Nephron progenitor cell (in vitro differentiated cells): ENCODE measurements around the gene ZDHHC17.

Experiments used
- DNase-seq: peaks from one replicate; pipeline ENCODE4 v3.0.0; 2021
- H3K27ac Mint-ChIP-seq: 2 replicates; pipeline ENCODE4 v1.8.0; 2021; ENCODE audit warnings: mild to moderate bottlenecking, moderate library complexity, mixed read lengths
- H3K27me3 Mint-ChIP-seq: 2 replicates; pipeline ENCODE4 v1.8.0; 2021; ENCODE audit warnings: mild to moderate bottlenecking, low read depth, mixed read lengths; ENCODE audit not compliant: poor library complexity
- H3K36me3 Mint-ChIP-seq: 2 replicates; pipeline ENCODE4 v1.8.0; 2021; ENCODE audit warnings: low read depth, mixed read lengths
- H3K4me1 Mint-ChIP-seq: 2 replicates; pipeline ENCODE4 v1.8.0; 2021; ENCODE audit warnings: mixed read lengths
- H3K4me3 Mint-ChIP-seq: 2 replicates; pipeline ENCODE4 v1.8.0; 2021; ENCODE audit warnings: mild to moderate bottlenecking, moderate library complexity, mixed read lengths
- H3K9me3 Mint-ChIP-seq: 2 replicates; pipeline ENCODE4 v1.8.0; 2021; ENCODE audit warnings: mild to moderate bottlenecking, moderate library complexity, mixed read lengths
- TF ChIP-seq, protein P1 (sequence below): fragments of 200-600 bp; sonication (generic); IDR thresholded peaks from 2 replicates; pipeline ENCODE4 v1.5.0; 2021; ENCODE audit warnings: antibody characterized with exemption

ZDHHC17 gene

GRCh38 chr12:76739896-76740295 is 24.0 kb upstream of the ZDHHC17 start:
- peaks cover 3% of the 10 kb centered on the region for H3K27me3 Mint-ChIP-seq
- TF ChIP-seq, protein P1, sequence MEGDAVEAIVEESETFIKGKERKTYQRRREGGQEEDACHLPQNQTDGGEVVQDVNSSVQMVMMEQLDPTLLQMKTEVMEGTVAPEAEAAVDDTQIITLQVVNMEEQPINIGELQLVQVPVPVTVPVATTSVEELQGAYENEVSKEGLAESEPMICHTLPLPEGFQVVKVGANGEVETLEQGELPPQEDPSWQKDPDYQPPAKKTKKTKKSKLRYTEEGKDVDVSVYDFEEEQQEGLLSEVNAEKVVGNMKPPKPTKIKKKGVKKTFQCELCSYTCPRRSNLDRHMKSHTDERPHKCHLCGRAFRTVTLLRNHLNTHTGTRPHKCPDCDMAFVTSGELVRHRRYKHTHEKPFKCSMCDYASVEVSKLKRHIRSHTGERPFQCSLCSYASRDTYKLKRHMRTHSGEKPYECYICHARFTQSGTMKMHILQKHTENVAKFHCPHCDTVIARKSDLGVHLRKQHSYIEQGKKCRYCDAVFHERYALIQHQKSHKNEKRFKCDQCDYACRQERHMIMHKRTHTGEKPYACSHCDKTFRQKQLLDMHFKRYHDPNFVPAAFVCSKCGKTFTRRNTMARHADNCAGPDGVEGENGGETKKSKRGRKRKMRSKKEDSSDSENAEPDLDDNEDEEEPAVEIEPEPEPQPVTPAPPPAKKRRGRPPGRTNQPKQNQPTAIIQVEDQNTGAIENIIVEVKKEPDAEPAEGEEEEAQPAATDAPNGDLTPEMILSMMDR: no peak
- no peak overlapping the region for H3K4me3 Mint-ChIP-seq
- peaks cover 35% of the 10 kb centered on the region for H3K36me3 Mint-ChIP-seq
- peaks cover 50% of the 10 kb centered on the region for H3K9me3 Mint-ChIP-seq
- H3K27ac Mint-ChIP-seq: no peak overlapping the region
- no peak for DNase-seq
- H3K4me1 Mint-ChIP-seq: no peaks in the 10 kb centered on the region

DNA sequence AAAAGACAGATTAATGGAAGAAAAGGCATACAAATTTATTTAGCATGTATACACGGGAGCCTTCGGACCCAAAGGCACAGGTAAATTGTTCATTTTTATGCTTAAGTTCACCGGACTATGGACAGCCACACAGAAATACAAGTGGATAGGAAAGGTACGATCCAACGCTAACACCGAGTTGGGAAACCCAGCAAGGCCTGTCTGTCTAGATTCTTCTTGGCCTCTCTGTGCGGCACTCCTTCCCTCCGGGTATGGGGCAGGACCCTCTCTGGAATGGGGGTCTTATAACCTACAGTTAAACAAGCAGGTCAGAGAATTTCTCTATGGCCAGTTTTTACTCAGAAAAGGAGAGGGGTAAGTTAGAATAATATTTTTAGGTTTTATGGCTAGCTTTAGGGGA is 23.4 kb upstream of the ZDHHC17 start:
- no peak for DNase-seq
- H3K4me3 Mint-ChIP-seq: no peak overlapping the region
- TF ChIP-seq, protein P1: no peak
- peaks cover 3% of the 10 kb centered on the region for H3K27me3 Mint-ChIP-seq
- H3K4me1 Mint-ChIP-seq: no peaks in the 10 kb centered on the region
- H3K36me3 Mint-ChIP-seq: peaks cover 32% of the 10 kb centered on the region
- H3K9me3 Mint-ChIP-seq: peaks cover 45% of the 10 kb centered on the region
- H3K27ac Mint-ChIP-seq: no peak overlapping the region

GRCh38 chr12:76745343-76745742 is 18.6 kb upstream of the ZDHHC17 start:
- Mint-ChIP-seq H3K36me3 (no peaks in the 10 kb centered on the region), H3K27ac (no peak overlapping the region), H3K4me1 (peaks cover 10% of the 10 kb centered on the region), H3K9me3 (peaks cover 14% of the 10 kb centered on the region), H3K4me3 (no peak overlapping the region), H3K27me3 (peaks cover 6% of the 10 kb centered on the region)
- TF ChIP-seq, protein P1: no peak
- DNase-seq: no peak

GRCh38 chr12:76746516-76746915 is 17.4 kb upstream of the ZDHHC17 start:
- Mint-ChIP-seq H3K4me1 (peaks cover 18% of the 10 kb centered on the region), H3K36me3 (no peaks in the 10 kb centered on the region), H3K4me3 (no peak overlapping the region), H3K9me3 (peaks cover 14% of the 10 kb centered on the region), H3K27ac (no peak overlapping the region), H3K27me3 (peaks cover 6% of the 10 kb centered on the region)
- TF ChIP-seq, protein P1: no peak
- no peak for DNase-seq

- Mint-ChIP-seq H3K27me3 (peaks cover 6% of the 10 kb centered on the region), H3K4me1 (peaks cover 18% of the 10 kb centered on the region), H3K4me3 (no peak overlapping the region), H3K36me3 (no peaks in the 10 kb centered on the region), H3K9me3 (peaks cover 14% of the 10 kb centered on the region), H3K27ac (no peak overlapping the region)
- no peak for DNase-seq
- TF ChIP-seq, protein P1: no peak
These were observed 16.7 kb upstream of the ZDHHC17 start for GRCh38 chr12:76747245-76747644.

GRCh38 chr12:76755829-76756379 is 8.0 kb upstream of the ZDHHC17 start:
- H3K9me3 Mint-ChIP-seq: peaks cover 27% of the 10 kb centered on the region
- H3K4me1 Mint-ChIP-seq: peaks cover 2% of the 10 kb centered on the region
- H3K27me3 Mint-ChIP-seq: peaks cover 3% of the 10 kb centered on the region
- peaks cover 4% of the 10 kb centered on the region for H3K36me3 Mint-ChIP-seq
- TF ChIP-seq, protein P1: no peak
- no peak for DNase-seq
- H3K27ac Mint-ChIP-seq: no peak overlapping the region
- no peak overlapping the region for H3K4me3 Mint-ChIP-seq
